Stimulated activated CD8-positive, alpha-beta memory T cell treated with anti-CD3 and anti-CD28 coated beads, Interleukin-12 subunit alpha, Interleukin-12 subunit beta, amount 100 ng/mL, for 24 hours (primary cell): Measurements from ENCODE around the gene CMTM3.
"Not testable (repeated sequence)": the region's sequence is repeated elsewhere in the genome, so short reads cannot be mapped to it uniquely, and the experiment has no call there.

ENCODE experiments used
- DNase-seq: peaks from one replicate; pipeline ENCODE4 v3.0.0-alpha.2; 2020; ENCODE audit errors: extremely low read depth

Gene CMTM3

GRCh38 chr16:66609139-66609510 is 4.6 kb downstream of the CMTM3 start:
- no peak for DNase-seq

GRCh38 chr16:66610111-66610820 is 5.8 kb downstream of the CMTM3 start:
- DNase-seq: no peak

GRCh38 chr16:66611911-66612310 is 7.4 kb downstream of the CMTM3 start:
- not testable (repeated sequence) for DNase-seq

- DNase-seq: no peak
These were observed 7.9 kb downstream of the CMTM3 start for GRCh38 chr16:66612422-66612821.

GRCh38 chr16:66614161-66614802 is 9.8 kb downstream of the CMTM3 start:
- no peak for DNase-seq

GRCh38 chr16:66616169-66616568 is 11.7 kb downstream of the CMTM3 start:
- DNase-seq: no peak

GRCh38 chr16:66616592-66616991 is 12.1 kb downstream of the CMTM3 start:
- DNase-seq: no peak

- no peak for DNase-seq
These were observed 12.5 kb downstream of the CMTM3 start for GRCh38 chr16:66617010-66617434.

GRCh38 chr16:66617728-66618127 is 13.2 kb downstream of the CMTM3 start:
- no peak for DNase-seq

- DNase-seq: no peak
These were observed 14.3 kb downstream of the CMTM3 start for GRCh38 chr16:66618588-66619375.

- no peak for DNase-seq
These were observed 15.3 kb downstream of the CMTM3 start for GRCh38 chr16:66619534-66620428.

- DNase-seq: no peak
These were observed 15.9 kb downstream of the CMTM3 start for GRCh38 chr16:66620429-66620795.

GRCh38 chr16:66621973-66622372 is 17.5 kb downstream of the CMTM3 start:
- no peak for DNase-seq

GRCh38 chr16:66622863-66623262 is 18.4 kb downstream of the CMTM3 start:
- DNase-seq: no peak

GRCh38 chr16:66623755-66624154 is 19.3 kb downstream of the CMTM3 start:
- DNase-seq: no peak

GRCh38 chr16:66627611-66628378 is 23.3 kb downstream of the CMTM3 start:
- DNase-seq: not testable (repeated sequence)

GRCh38 chr16:66629856-66630255 is 25.4 kb downstream of the CMTM3 start:
- no peak for DNase-seq

- DNase-seq: not testable (repeated sequence)
These were observed 26.2 kb downstream of the CMTM3 start for GRCh38 chr16:66630561-66631260.

GRCh38 chr16:66631558-66631957 is 27.1 kb downstream of the CMTM3 start:
- not testable (repeated sequence) for DNase-seq

- DNase-seq: no peak
These were observed 30.2 kb downstream of the CMTM3 start for GRCh38 chr16:66634527-66635196.
